ENCODE results near the gene CXCL16. TPM values are rescaled to one million over a fixed set of nuclear protein-coding genes. Genes with fewer than 3 reads are reported as not detected.
A peak's percentile ranks its signal among the peaks of the same experiment; 100 is the strongest.

Gene CXCL16
- total RNA-seq, 1 donor from 2014 or later = 0.21 TPM

GRCh38 chr17:4744999-4745969 lies 5.6 kb upstream of the CXCL16 start:
- peak overlapping the region; percentile 93 for H2AFZ ChIP-seq (replicated peaks)
- H3K9me3 ChIP-seq (ENCODE audit: low read depth) = no peaks in the 10 kb centered on the region
- peak overlapping the region; percentile 79 for H3K4me2 ChIP-seq
- DNase-seq (ENCODE audit: low spot score) = peak; percentile 82
- peaks cover 15% of the 10 kb centered on the region for H3F3A ChIP-seq (ENCODE audit: low read depth)
- no peak overlapping the region for H3K9ac ChIP-seq
- H4K20me1 ChIP-seq (ENCODE audit: low read depth) = no peaks in the 10 kb centered on the region
- H3K4me1 ChIP-seq = peaks cover 3% of the 10 kb centered on the region
- peak; percentile 46 for TF ChIP-seq EZH2 (IDR thresholded peaks at IDR 0.05)
- peak; percentile 20 for TF ChIP-seq CTCF (IDR thresholded peaks at IDR 0.05)
- no peak for TF ChIP-seq EZH2phosphoT487 (IDR thresholded peaks at IDR 0.05)
- Mint-ChIP-seq H3K4me1 (peaks cover 5% of the 10 kb centered on the region), H3K4me3 (peak overlapping the region; percentile 69), H3K27ac (no peak overlapping the region), H3K36me3 (no peaks in the 10 kb centered on the region), H3K27me3 (ENCODE audit: insufficient read depth, low read depth) (peaks cover 52% of the 10 kb centered on the region), H3K9me3 (peaks cover 5% of the 10 kb centered on the region)
- H3K27ac ChIP-seq = no peak overlapping the region
- H3K79me2 ChIP-seq (ENCODE audit: low read depth) = no peaks in the 10 kb centered on the region
- no peaks in the 10 kb centered on the region for H3K36me3 ChIP-seq
- peaks cover 87% of the 10 kb centered on the region for H3K27me3 ChIP-seq
- H3K4me3 ChIP-seq = peak overlapping the region; percentile 49

GRCh38 chr17:4743898-4744297 lies 4.2 kb upstream of the CXCL16 start:
- Histone ChIP-seq H3K9me3 (ENCODE audit: low read depth) (no peaks in the 10 kb centered on the region), H3K79me2 (ENCODE audit: low read depth) (no peaks in the 10 kb centered on the region), H3K27ac (no peak overlapping the region), H3K4me3 (no peak overlapping the region), H2AFZ (replicated peaks) (no peak overlapping the region), H3K4me1 (peaks cover 6% of the 10 kb centered on the region), H3F3A (ENCODE audit: low read depth) (peaks cover 19% of the 10 kb centered on the region), H3K27me3 (peaks cover 93% of the 10 kb centered on the region), H3K36me3 (no peaks in the 10 kb centered on the region), H3K4me2 (no peak overlapping the region), H4K20me1 (ENCODE audit: low read depth) (no peaks in the 10 kb centered on the region), H3K9ac (no peak overlapping the region)
- Mint-ChIP-seq H3K9me3 (peaks cover 8% of the 10 kb centered on the region), H3K27ac (no peak overlapping the region), H3K4me3 (peak overlapping the region; percentile 46), H3K36me3 (no peaks in the 10 kb centered on the region), H3K27me3 (ENCODE audit: insufficient read depth, low read depth) (peaks cover 61% of the 10 kb centered on the region), H3K4me1 (peaks cover 8% of the 10 kb centered on the region)
- DNase-seq (ENCODE audit: low spot score) = no peak
- TF ChIP-seq CTCF (IDR thresholded peaks at IDR 0.05) (no peak), EZH2 (IDR thresholded peaks at IDR 0.05) (no peak), EZH2phosphoT487 (IDR thresholded peaks at IDR 0.05) (no peak)

- Histone ChIP-seq H3K79me2 (ENCODE audit: low read depth) (no peaks in the 10 kb centered on the region), H3F3A (ENCODE audit: low read depth) (peaks cover 19% of the 10 kb centered on the region), H3K9ac (no peak overlapping the region), H3K9me3 (ENCODE audit: low read depth) (no peaks in the 10 kb centered on the region), H3K4me1 (peaks cover 7% of the 10 kb centered on the region), H4K20me1 (ENCODE audit: low read depth) (peaks cover 6% of the 10 kb centered on the region), H3K4me3 (no peak overlapping the region), H3K27ac (no peak overlapping the region), H2AFZ (replicated peaks) (no peak overlapping the region), H3K27me3 (peaks cover 93% of the 10 kb centered on the region), H3K4me2 (no peak overlapping the region), H3K36me3 (no peaks in the 10 kb centered on the region)
- H3K27me3 Mint-ChIP-seq (ENCODE audit: insufficient read depth, low read depth) = peaks cover 63% of the 10 kb centered on the region
- H3K36me3 Mint-ChIP-seq = no peaks in the 10 kb centered on the region
- H3K27ac Mint-ChIP-seq = no peak overlapping the region
- peaks cover 5% of the 10 kb centered on the region for H3K9me3 Mint-ChIP-seq
- peaks cover 14% of the 10 kb centered on the region for H3K4me1 Mint-ChIP-seq
- DNase-seq (ENCODE audit: low spot score) = no peak
- TF ChIP-seq EZH2 (IDR thresholded peaks at IDR 0.05) = no peak
- no peak for TF ChIP-seq EZH2phosphoT487 (IDR thresholded peaks at IDR 0.05)
- H3K4me3 Mint-ChIP-seq = no peak overlapping the region
Measured at GRCh38 chr17:4743216-4743615, 3.5 kb upstream of the CXCL16 start.

GRCh38 chr17:4742629-4743028 lies 2.9 kb upstream of the CXCL16 start:
- Mint-ChIP-seq H3K27ac (no peak overlapping the region), H3K4me3 (peak overlapping the region; percentile 25), H3K4me1 (peaks cover 14% of the 10 kb centered on the region), H3K27me3 (ENCODE audit: insufficient read depth, low read depth) (peaks cover 65% of the 10 kb centered on the region), H3K36me3 (no peaks in the 10 kb centered on the region), H3K9me3 (peaks cover 5% of the 10 kb centered on the region)
- H3K4me2 ChIP-seq = no peak overlapping the region
- no peaks in the 10 kb centered on the region for H3K79me2 ChIP-seq (ENCODE audit: low read depth)
- no peak overlapping the region for H2AFZ ChIP-seq (replicated peaks)
- no peaks in the 10 kb centered on the region for H3K36me3 ChIP-seq
- H3K27ac ChIP-seq = no peak overlapping the region
- no peak for DNase-seq (ENCODE audit: low spot score)
- H3K4me1 ChIP-seq = peaks cover 7% of the 10 kb centered on the region
- TF ChIP-seq EZH2phosphoT487 (IDR thresholded peaks at IDR 0.05) (no peak), CTCF (IDR thresholded peaks at IDR 0.05) (no peak), EZH2 (IDR thresholded peaks at IDR 0.05) (no peak)
- H3F3A ChIP-seq (ENCODE audit: low read depth) = peaks cover 19% of the 10 kb centered on the region
- H4K20me1 ChIP-seq (ENCODE audit: low read depth) = peaks cover 6% of the 10 kb centered on the region
- H3K9ac ChIP-seq = no peak overlapping the region
- no peaks in the 10 kb centered on the region for H3K9me3 ChIP-seq (ENCODE audit: low read depth)
- H3K4me3 ChIP-seq = no peak overlapping the region
- peaks cover 93% of the 10 kb centered on the region for H3K27me3 ChIP-seq

Measured in neural progenitor cell (in vitro differentiated cells).